Activated CD8-positive, alpha-beta T cell treated with anti-CD3 and anti-CD28 coated beads for 36 hours (primary cell): ENCODE measurements around the gene PRDM16. TPM values are rescaled to one million over a fixed set of nuclear protein-coding genes. Genes with fewer than 3 reads are reported as not detected.

ENCODE experiments used
- ATAC-seq: fragments of 200-7000 bp; cut with Tn5 transposase; one replicate; pipeline ENCODE4 v1.10.0; 2021; ENCODE audit warnings: mild to moderate bottlenecking, moderate library complexity
- CTCF ChIA-PET: fragments of 350-600 bp; sonication (Branson Sonifier 250); formaldehyde crosslinking; loops from one replicate; lab custom pipeline; 2021; ENCODE audit warnings: antibody characterized with exemption; lab: Charles Lee
- POLR2A ChIA-PET: fragments of 350-600 bp; sonication (Branson Sonifier 250); formaldehyde crosslinking; loops from one replicate; lab custom pipeline; 2021; ENCODE audit warnings: antibody characterized with exemption; lab: Charles Lee
- DNase-seq: peaks from one replicate; pipeline ENCODE4 v3.0.0-alpha.2; 2020
- H3K27ac Mint-ChIP-seq: one replicate; pipeline ENCODE4 v1.8.0; 2021; ENCODE audit warnings: mild to moderate bottlenecking, mixed read lengths
- H3K27me3 Mint-ChIP-seq: one replicate; pipeline ENCODE4 v1.8.0; 2021; ENCODE audit warnings: mixed read lengths
- H3K36me3 Mint-ChIP-seq: one replicate; pipeline ENCODE4 v1.8.0; 2021; ENCODE audit warnings: low read depth, mixed read lengths
- H3K4me1 Mint-ChIP-seq: one replicate; pipeline ENCODE4 v1.8.0; 2021; ENCODE audit warnings: low read depth, mixed read lengths
- H3K4me3 Mint-ChIP-seq: one replicate; pipeline ENCODE4 v1.8.0; 2021; ENCODE audit warnings: mild to moderate bottlenecking, moderate library complexity, mixed read lengths
- H3K9me3 Mint-ChIP-seq: one replicate; pipeline ENCODE4 v1.8.0; 2021; ENCODE audit warnings: mixed read lengths
- intact Hi-C: fragments of 100-400 bp; cut with micrococcal nuclease; formaldehyde crosslinking; loops from one replicate; pipeline ENCODE4 v1.10.0; 2022
- total RNA-seq, 2 experiments: library from RNA; stranded (reverse); gene quantifications; one replicate each; pipeline ENCODE4 v1.2.3, GENCODE V29; 2021
- TF ChIP-seq, protein P1 (sequence below): fragments of 200-600 bp; IDR thresholded peaks from one replicate; pipeline ENCODE4 v1.8.0; 2022; ENCODE audit warnings: antibody characterized with exemption, mild to moderate bottlenecking

The PRDM16 gene
- total RNA-seq, 2 experiments from 2014 or later, result 0.29 to 0.49 TPM

DNA sequence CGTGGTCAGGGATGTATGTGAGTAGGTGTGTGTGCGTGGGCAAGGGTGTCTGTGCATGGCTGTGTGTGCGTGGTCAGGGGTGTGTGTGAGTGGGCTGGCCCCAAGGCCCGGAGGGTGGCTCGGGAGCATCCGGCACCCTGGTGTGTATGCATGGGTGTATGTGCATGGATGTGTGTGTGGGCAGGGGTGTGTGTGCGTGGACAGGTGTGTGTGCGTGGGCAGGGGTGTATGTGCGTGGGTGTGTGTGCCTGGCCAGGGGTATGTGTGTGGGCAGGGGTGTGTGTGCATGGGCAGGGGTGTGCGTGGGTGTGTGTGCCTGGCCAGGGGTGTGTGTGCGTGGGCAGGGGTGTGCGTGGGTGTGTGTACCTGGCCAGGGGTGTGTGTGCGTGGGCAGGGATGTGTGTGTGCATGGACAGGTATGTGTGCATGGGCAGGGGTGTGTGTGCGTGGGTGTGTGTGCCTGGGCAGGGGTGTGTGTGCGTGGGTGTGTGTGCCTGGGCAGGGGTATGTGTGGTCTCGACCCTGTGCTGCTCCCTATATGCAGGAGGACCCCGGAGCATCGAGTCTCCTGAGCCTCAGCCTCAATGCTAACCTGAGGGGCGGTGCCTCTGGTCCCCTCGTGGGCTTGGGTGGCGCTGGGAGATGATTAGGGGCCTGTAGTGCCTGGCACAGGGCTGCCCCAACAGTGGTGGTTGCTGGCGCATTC, 401.8 kb downstream of the PRDM16 start:
- DNase-seq, result no peak
- Mint-ChIP-seq H3K9me3 (no peaks in the 10 kb centered on the region), H3K4me1 (peaks cover 3% of the 10 kb centered on the region), H3K36me3 (no peaks in the 10 kb centered on the region), H3K27ac (no peak overlapping the region), H3K4me3 (no peak overlapping the region), H3K27me3 (no peaks in the 10 kb centered on the region)
- ChIA-PET CTCF (no interaction called here), POLR2A (no interaction called here)
- TF ChIP-seq, protein P1, sequence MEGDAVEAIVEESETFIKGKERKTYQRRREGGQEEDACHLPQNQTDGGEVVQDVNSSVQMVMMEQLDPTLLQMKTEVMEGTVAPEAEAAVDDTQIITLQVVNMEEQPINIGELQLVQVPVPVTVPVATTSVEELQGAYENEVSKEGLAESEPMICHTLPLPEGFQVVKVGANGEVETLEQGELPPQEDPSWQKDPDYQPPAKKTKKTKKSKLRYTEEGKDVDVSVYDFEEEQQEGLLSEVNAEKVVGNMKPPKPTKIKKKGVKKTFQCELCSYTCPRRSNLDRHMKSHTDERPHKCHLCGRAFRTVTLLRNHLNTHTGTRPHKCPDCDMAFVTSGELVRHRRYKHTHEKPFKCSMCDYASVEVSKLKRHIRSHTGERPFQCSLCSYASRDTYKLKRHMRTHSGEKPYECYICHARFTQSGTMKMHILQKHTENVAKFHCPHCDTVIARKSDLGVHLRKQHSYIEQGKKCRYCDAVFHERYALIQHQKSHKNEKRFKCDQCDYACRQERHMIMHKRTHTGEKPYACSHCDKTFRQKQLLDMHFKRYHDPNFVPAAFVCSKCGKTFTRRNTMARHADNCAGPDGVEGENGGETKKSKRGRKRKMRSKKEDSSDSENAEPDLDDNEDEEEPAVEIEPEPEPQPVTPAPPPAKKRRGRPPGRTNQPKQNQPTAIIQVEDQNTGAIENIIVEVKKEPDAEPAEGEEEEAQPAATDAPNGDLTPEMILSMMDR, result no peak
- no peak for ATAC-seq
- intact Hi-C loops, result no loop called here

DNA sequence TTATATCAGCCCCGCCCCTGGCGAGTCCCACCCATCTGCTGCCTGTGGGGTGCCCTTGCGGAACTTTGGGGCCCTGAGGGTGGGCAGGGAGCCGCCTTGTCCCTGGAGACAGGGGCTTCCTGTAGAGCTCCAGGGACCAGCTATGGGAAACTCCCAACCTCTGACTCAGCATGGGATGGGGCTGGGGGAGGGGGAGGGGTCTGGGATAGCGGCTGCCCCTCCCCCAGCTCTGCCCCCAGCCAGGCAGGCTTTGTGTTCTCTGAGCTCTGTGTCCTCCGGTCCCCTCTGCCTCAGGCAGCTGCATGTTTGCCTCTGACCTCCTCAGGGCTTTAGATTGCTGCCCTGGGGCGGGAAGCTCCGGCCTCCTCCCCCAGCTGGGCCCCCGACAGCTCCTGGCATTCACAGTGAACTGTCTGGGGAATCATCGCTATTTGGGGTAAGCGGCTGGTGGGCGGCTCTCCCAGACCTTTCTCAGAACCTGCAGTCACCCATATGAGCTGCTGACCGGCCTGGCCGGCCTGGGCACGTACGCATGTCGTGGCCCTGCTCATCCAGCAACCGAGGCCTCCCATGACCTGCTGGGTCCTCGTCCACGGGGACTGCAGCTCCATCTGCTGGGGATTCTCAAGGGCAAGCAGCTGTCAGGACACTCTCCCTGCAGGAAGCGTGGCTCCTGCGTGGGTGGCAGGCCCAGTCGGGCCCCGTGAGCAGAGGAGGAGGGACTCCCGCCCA, 402.5 kb downstream of the PRDM16 start:
- Mint-ChIP-seq H3K9me3 (no peaks in the 10 kb centered on the region), H3K4me3 (no peak overlapping the region), H3K4me1 (peaks cover 3% of the 10 kb centered on the region), H3K36me3 (no peaks in the 10 kb centered on the region), H3K27me3 (no peaks in the 10 kb centered on the region), H3K27ac (no peak overlapping the region)
- ATAC-seq, result no peak
- DNase-seq, result no peak
- ChIA-PET CTCF (interaction anchor here (0.7 kb wide), 1 partner anchor 19 kb away, joined by 3 read pairs; no protein-coding TSS in a partner anchor), POLR2A (no interaction called here)
- intact Hi-C loops, result no loop called here
- TF ChIP-seq, protein P1, result no peak

DNA sequence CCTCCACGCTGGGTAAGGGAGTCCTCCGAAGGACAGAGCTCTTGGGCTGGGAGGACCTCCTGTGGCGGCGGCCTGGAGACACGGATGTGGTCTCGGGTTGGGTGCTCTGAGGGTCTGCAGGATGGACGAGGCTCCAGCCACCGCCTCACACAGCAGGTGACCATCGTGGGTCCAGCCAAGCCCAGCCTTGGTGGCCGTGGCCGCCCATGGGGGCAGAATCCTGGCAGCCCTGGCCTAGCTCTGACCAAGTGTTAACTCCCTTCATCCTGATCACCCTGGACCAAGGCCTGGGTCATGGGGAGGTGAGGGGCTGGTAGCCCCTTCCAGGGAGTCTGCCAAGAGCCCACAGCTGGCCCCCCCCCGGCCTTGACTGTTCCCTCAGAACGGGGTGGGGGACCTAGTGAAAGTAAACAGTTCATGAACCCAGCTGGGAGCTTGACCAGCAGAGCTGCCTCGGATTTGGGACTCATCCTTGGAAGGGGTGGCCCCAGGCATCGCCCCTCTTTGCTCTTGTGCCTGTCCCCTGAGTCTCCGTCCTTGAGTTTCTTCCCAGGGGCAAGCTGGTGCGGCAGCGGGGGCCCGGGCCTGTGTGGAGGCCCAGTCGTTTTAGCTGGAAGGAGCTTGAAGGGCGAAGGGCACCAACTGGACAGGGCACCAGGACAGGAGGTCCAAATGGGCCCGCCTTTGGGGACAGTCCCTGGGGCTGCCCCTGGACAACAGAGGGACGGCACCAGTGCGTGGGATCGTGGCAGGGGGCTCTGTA, 403.3 kb downstream of the PRDM16 start:
- ATAC-seq (no peak), DNase-seq (no peak)
- POLR2A ChIA-PET, result no interaction called here
- TF ChIP-seq, protein P1, result no peak
- peaks cover 3% of the 10 kb centered on the region for H3K4me1 Mint-ChIP-seq
- intact Hi-C loops, result no loop called here
- H3K27ac Mint-ChIP-seq, result no peak overlapping the region
- H3K27me3 Mint-ChIP-seq, result no peaks in the 10 kb centered on the region
- H3K4me3 Mint-ChIP-seq, result no peak overlapping the region
- H3K9me3 Mint-ChIP-seq, result no peaks in the 10 kb centered on the region
- no peaks in the 10 kb centered on the region for H3K36me3 Mint-ChIP-seq
- CTCF ChIA-PET, result interaction anchor here (0.7 kb wide), 1 partner anchor 18 kb away, joined by 3 read pairs; no protein-coding TSS in a partner anchor

DNA sequence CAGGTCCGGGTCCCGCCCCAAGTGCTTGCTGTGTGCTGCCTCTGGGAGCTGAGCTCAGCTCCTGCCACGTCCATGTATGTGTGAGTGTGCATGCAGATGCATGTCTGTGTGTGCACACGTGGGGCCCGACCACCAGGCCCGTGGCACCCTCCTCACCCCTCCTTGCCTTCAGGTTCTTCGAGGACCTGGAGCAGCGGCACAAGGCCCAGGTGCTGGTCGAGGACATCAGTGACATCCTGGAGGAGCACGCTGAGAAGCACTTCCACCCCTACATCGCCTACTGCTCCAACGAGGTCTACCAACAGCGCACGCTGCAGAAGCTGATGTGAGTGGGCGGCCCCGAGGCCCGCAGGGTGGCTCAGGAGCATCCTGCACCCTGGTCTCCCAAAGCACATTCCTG, 403.9 kb downstream of the PRDM16 start:
- Mint-ChIP-seq H3K9me3 (no peaks in the 10 kb centered on the region), H3K27me3 (no peaks in the 10 kb centered on the region), H3K36me3 (no peaks in the 10 kb centered on the region), H3K4me3 (no peak overlapping the region), H3K27ac (no peak overlapping the region), H3K4me1 (peaks cover 3% of the 10 kb centered on the region)
- ChIA-PET CTCF (no interaction called here), POLR2A (no interaction called here)
- intact Hi-C loops, result no loop called here
- TF ChIP-seq, protein P1, result no peak
- DNase-seq (no peak), ATAC-seq (no peak)
